ENCODE measurements around the gene KSR2. TPM values are rescaled to one million over a fixed set of nuclear protein-coding genes. Genes with fewer than 3 reads are reported as not detected.

The KSR2 gene
- total RNA-seq, 1 experiment from 2014 or later, result 0.15 TPM

GRCh38 chr12:117489671-117490070 lies 479.1 kb downstream of the KSR2 start:
- Histone ChIP-seq H3K4me3 (ENCODE audit: low read depth in 2 of 2, low read length in 2 of 2) (no peak overlapping the region), H3K4me1 (ENCODE audit: control insufficient read depth, insufficient read depth, low read length) (peaks cover 13% of the 10 kb centered on the region), H3K27me3 (ENCODE audit: control insufficient read depth, insufficient read depth, low read length) (no peaks in the 10 kb centered on the region), H3K27ac (ENCODE audit: low read length) (0 out of 2 replicates have a peak overlapping the region, but pooled peaks have one; percentile 11), H3K36me3 (ENCODE audit: control insufficient read depth, insufficient read depth, low read length) (no peaks in the 10 kb centered on the region), H3K9me3 (ENCODE audit: control insufficient read depth, insufficient read depth, low read depth, low read length) (no peaks in the 10 kb centered on the region)
- intact Hi-C loops (cut with micrococcal nuclease; ENCODE audit: unreplicated experiment), result no loop called here
- ChIA-PET POLR2A (no interaction called here), CTCF (no interaction called here)
- TF ChIP-seq POLR2AphosphoS5 (IDR thresholded peaks at IDR 0.05; ENCODE audit: low read depth, low read length) (no peak), TCF7L2 (IDR thresholded peaks at IDR 0.05; ENCODE audit: low read depth, low read length) (no peak), SIN3A (IDR thresholded peaks at IDR 0.05; ENCODE audit: borderline replicate concordance, insufficient read depth, low read depth, low read length) (no peak), CTCF (IDR thresholded peaks at IDR 0.05) (no peak)
- no TSS peak for BruUV-seq (replicated peaks)
- ATAC-seq (no peak), DNase-seq (ENCODE audit: low read depth, low spot score) (no peak)
- in situ Hi-C loops (cut with HindIII; ENCODE audit: low pct_unique_long_range_greater_than_20kb, low sequenced_read_pairs), result no loop called here

GRCh38 chr12:117486840-117487659 lies 481.7 kb downstream of the KSR2 start:
- Histone ChIP-seq H3K9me3 (ENCODE audit: control insufficient read depth, insufficient read depth, low read depth, low read length) (no peaks in the 10 kb centered on the region), H3K4me1 (ENCODE audit: control insufficient read depth, insufficient read depth, low read length) (peaks cover 13% of the 10 kb centered on the region), H3K36me3 (ENCODE audit: control insufficient read depth, insufficient read depth, low read length) (no peaks in the 10 kb centered on the region), H3K27me3 (ENCODE audit: control insufficient read depth, insufficient read depth, low read length) (no peaks in the 10 kb centered on the region), H3K4me3 (ENCODE audit: low read depth in 2 of 2, low read length in 2 of 2) (peak overlapping the region in 1 of 2 experiments; percentile 16; a peak in 1 of 4 replicates), H3K27ac (ENCODE audit: low read length) (peak overlapping the region; percentile 75)
- BruUV-seq (replicated peaks), result no TSS peak
- intact Hi-C loops (cut with micrococcal nuclease; ENCODE audit: unreplicated experiment), result no loop called here
- ATAC-seq (peak; percentile 98), DNase-seq (ENCODE audit: low read depth, low spot score) (peak; percentile 78)
- TF ChIP-seq REST (IDR thresholded peaks at IDR 0.05; ENCODE audit: insufficient read depth in 1 of 2, low read depth in 2 of 2, low read length in 1 of 2), result no peak
- peak; percentile 58; the same call in 1 of the 2 replicates for TF ChIP-seq POLR2AphosphoS5 (IDR thresholded peaks at IDR 0.05; ENCODE audit: low read depth, low read length)
- ChIA-PET POLR2A (interaction anchor here (0.6 kb wide), 1 partner anchor 300 kb away, joined by 6 read pairs; no protein-coding TSS in a partner anchor), CTCF (no interaction called here)
- in situ Hi-C loops (cut with HindIII; ENCODE audit: low pct_unique_long_range_greater_than_20kb, low sequenced_read_pairs), result no loop called here
